SU-DHL-6 (cell line): ENCODE measurements around the gene PXK.

Experiments
- EZH2phosphoT487 ChIP-seq: fragments of 200-600 bp; sonication (generic), shearing (Covaris generic); conservative IDR thresholded peaks from 2 replicates; pipeline ENCODE4 v1.6.1; 2018; ENCODE audit warnings: mild to moderate bottlenecking, antibody characterized with exemption, low read length, moderate library complexity, mixed read lengths
- TF ChIP-seq, protein P1 (sequence below): fragments of 200-600 bp; sonication (generic); IDR thresholded peaks from one replicate; pipeline ENCODE4 v1.5.1; 2017; ENCODE audit warnings: antibody characterized with exemption, mild to moderate bottlenecking, low read length, moderate library complexity; ENCODE audit not compliant: insufficient read depth, poor library complexity, severe bottlenecking

DNA sequence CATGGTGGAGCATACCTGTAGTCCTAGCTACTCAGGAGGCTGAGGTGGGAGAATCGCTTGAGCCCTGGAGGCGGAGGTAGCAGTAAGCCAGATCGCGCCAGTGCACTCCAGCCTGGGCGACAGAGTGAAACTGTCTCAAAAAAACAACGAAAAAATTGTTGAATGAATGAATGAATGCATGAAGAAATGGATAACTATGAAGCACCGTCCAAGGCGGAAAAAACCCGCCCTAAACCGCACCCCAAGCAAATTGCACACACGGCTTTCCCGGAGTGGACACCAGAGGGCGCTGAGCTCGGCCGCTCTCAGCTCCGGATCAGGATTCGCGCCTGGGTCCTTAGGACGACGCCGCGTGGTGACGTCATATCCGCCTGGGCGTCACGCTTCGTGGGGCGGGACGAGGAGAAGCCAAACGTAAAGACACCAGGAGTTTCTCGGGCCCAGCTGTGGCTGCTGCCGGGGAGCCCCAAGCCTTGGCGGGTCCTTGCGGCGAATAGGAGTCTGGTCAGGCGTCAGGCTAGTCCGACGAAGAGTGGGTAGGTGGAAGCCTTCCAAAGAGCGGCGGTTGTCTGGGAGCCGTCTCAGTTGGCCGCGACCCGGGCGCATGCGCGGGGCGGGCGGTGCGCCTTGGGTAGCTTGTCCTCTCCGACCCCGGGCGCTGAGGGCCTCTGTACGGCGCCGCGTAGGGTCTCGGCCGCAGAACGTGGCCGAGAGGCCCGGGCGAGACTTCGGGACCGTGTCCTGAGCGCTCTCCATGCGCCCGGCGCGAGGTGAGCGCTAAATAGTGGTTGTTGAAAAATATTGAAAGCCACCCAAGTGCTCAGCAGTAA is 26.6 kb upstream of the PXK start, which contains the start of the genes HTD2 and RPP14:
- TF ChIP-seq EZH2phosphoT487, result no peak
- TF ChIP-seq, protein P1, sequence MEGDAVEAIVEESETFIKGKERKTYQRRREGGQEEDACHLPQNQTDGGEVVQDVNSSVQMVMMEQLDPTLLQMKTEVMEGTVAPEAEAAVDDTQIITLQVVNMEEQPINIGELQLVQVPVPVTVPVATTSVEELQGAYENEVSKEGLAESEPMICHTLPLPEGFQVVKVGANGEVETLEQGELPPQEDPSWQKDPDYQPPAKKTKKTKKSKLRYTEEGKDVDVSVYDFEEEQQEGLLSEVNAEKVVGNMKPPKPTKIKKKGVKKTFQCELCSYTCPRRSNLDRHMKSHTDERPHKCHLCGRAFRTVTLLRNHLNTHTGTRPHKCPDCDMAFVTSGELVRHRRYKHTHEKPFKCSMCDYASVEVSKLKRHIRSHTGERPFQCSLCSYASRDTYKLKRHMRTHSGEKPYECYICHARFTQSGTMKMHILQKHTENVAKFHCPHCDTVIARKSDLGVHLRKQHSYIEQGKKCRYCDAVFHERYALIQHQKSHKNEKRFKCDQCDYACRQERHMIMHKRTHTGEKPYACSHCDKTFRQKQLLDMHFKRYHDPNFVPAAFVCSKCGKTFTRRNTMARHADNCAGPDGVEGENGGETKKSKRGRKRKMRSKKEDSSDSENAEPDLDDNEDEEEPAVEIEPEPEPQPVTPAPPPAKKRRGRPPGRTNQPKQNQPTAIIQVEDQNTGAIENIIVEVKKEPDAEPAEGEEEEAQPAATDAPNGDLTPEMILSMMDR, result peak; percentile 84
